ENCODE measurements around the gene ZNF367.

DNA sequence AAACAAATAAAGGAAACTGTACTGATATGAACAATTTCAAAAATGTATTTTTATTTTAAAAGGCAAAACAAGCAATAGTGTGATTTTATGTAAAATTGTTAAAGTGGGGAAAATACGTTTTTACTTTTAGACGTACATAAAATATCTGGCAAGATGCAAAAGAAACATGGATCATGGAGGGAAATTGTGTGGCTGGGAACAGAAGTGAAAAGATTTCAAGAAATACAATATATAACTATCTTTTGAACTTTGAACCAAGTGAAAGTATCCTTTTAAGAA lies 1.5 kb upstream of the ZNF367 start:
- no peak for TF ChIP-seq POLR2A (IDR thresholded peaks at IDR 0.05)
- TF ChIP-seq, protein P1, sequence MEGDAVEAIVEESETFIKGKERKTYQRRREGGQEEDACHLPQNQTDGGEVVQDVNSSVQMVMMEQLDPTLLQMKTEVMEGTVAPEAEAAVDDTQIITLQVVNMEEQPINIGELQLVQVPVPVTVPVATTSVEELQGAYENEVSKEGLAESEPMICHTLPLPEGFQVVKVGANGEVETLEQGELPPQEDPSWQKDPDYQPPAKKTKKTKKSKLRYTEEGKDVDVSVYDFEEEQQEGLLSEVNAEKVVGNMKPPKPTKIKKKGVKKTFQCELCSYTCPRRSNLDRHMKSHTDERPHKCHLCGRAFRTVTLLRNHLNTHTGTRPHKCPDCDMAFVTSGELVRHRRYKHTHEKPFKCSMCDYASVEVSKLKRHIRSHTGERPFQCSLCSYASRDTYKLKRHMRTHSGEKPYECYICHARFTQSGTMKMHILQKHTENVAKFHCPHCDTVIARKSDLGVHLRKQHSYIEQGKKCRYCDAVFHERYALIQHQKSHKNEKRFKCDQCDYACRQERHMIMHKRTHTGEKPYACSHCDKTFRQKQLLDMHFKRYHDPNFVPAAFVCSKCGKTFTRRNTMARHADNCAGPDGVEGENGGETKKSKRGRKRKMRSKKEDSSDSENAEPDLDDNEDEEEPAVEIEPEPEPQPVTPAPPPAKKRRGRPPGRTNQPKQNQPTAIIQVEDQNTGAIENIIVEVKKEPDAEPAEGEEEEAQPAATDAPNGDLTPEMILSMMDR (IDR thresholded peaks at IDR 0.05), result no peak
- TF ChIP-seq EP300 (IDR thresholded peaks at IDR 0.05), result no peak

All from suprapubic skin (tissue), 3 donors.